MM.1S (cell line): ENCODE data around the gene TARBP2.

Experiments used
- DNase-seq: peaks from one replicate; pipeline ENCODE4 v3.0.0-alpha.2; 2015
- H2AFZ ChIP-seq: fragments of 300-600 bp; sonication (generic); 2 replicates; pipeline ENCODE4 v1.6.0; 2016; ENCODE audit warnings: antibody characterized with exemption, low read length
- H3F3A ChIP-seq: fragments of 300-600 bp; sonication (generic); 2 replicates; pipeline ENCODE4 v1.6.1; 2016; ENCODE audit warnings: mild to moderate bottlenecking, antibody characterized with exemption, low read length, moderate library complexity, mixed read lengths; ENCODE audit not compliant: insufficient read depth
- H3K27ac ChIP-seq: fragments of 300-600 bp; sonication (generic); 2 replicates; pipeline ENCODE4 v1.5.1; 2016; ENCODE audit warnings: mild to moderate bottlenecking, low read length
- H3K27me3 ChIP-seq: fragments of 300-600 bp; sonication (generic); replicated peaks from 2 replicates; pipeline ENCODE4 v1.6.0; 2016; ENCODE audit warnings: low read length; ENCODE audit not compliant: insufficient read depth
- H3K36me3 ChIP-seq: fragments of 300-600 bp; sonication (generic); replicated peaks from 2 replicates; pipeline ENCODE4 v1.6.1; 2016; ENCODE audit warnings: mild to moderate bottlenecking, low read length, mixed read lengths; ENCODE audit not compliant: insufficient read depth
- H3K4me1 ChIP-seq: fragments of 300-600 bp; sonication (generic); 2 replicates; pipeline ENCODE4 v1.6.1; 2016; ENCODE audit warnings: low read length, mixed read lengths
- H3K4me2 ChIP-seq: fragments of 300-600 bp; sonication (generic); 2 replicates; pipeline ENCODE4 v1.6.0; 2016; ENCODE audit warnings: low read depth, low read length
- H3K4me3 ChIP-seq: fragments of 300-600 bp; sonication (generic); 2 replicates; pipeline ENCODE4 v1.5.1; 2016; ENCODE audit warnings: low read length, mixed read lengths
- H3K79me2 ChIP-seq: fragments of 300-600 bp; sonication (generic); 2 replicates; pipeline ENCODE4 v1.6.1; 2016; ENCODE audit warnings: mixed run types, low read length, mixed read lengths
- H3K9ac ChIP-seq: fragments of 300-600 bp; sonication (generic); 2 replicates; pipeline ENCODE4 v1.6.1; 2016; ENCODE audit warnings: low read length, mixed read lengths
- H3K9me2 ChIP-seq: fragments of 300-600 bp; sonication (generic); replicated peaks from 2 replicates; pipeline ENCODE4 v1.6.1; 2016; ENCODE audit warnings: mild to moderate bottlenecking, low read length, mixed read lengths; ENCODE audit not compliant: insufficient read depth
- H3K9me3 ChIP-seq: fragments of 300-600 bp; sonication (generic); replicated peaks from 2 replicates; pipeline ENCODE4 v1.6.1; 2016; ENCODE audit warnings: mild to moderate bottlenecking, low read length, mixed read lengths; ENCODE audit not compliant: insufficient read depth
- H4K20me1 ChIP-seq: fragments of 300-600 bp; sonication (generic); 2 replicates; pipeline ENCODE4 v1.6.1; 2016; ENCODE audit warnings: mild to moderate bottlenecking, low read length, moderate library complexity, mixed read lengths; ENCODE audit not compliant: insufficient read depth
- CTCF ChIP-seq: fragments of 300-600 bp; sonication (generic); IDR thresholded peaks from 2 replicates; pipeline ENCODE4 v1.5.1; 2016; ENCODE audit warnings: antibody characterized with exemption, low read length, mixed read lengths
- EZH2 ChIP-seq: fragments of 300-600 bp; sonication (generic); optimal IDR thresholded peaks from 2 replicates; pipeline ENCODE3; 2017; ENCODE audit warnings: low read depth, mild to moderate bottlenecking, antibody characterized with exemption, low read length, mixed read lengths
- EZH2phosphoT487 ChIP-seq: fragments of 300-600 bp; sonication (generic); IDR thresholded peaks from 2 replicates; pipeline ENCODE4 v1.6.1; 2018; ENCODE audit warnings: antibody characterized with exemption, low read length

Gene TARBP2

GRCh38 chr12:53481939-53482586, 19.0 kb upstream of the TARBP2 start:
- Histone ChIP-seq H3F3A (peaks cover 85% of the 10 kb centered on the region), H3K9me2 (no peaks in the 10 kb centered on the region), H3K27me3 (no peaks in the 10 kb centered on the region), H3K9me3 (no peaks in the 10 kb centered on the region), H3K4me3 (no peak overlapping the region), H4K20me1 (peaks cover 7% of the 10 kb centered on the region; the same call in 1 of the 2 replicates), H3K4me2 (no peak overlapping the region), H3K4me1 (peaks cover 35% of the 10 kb centered on the region), H3K79me2 (peaks cover 45% of the 10 kb centered on the region), H3K27ac (peak overlapping the region; percentile 42; the same call in 1 of the 2 replicates), H3K9ac (no peak overlapping the region), H2AFZ (no peak overlapping the region), H3K36me3 (peaks cover 23% of the 10 kb centered on the region; the same call in 1 of the 2 replicates)
- TF ChIP-seq CTCF (peak; percentile 46), EZH2phosphoT487 (no peak), EZH2 (no peak)
- DNase-seq = peak; percentile 48

DNA sequence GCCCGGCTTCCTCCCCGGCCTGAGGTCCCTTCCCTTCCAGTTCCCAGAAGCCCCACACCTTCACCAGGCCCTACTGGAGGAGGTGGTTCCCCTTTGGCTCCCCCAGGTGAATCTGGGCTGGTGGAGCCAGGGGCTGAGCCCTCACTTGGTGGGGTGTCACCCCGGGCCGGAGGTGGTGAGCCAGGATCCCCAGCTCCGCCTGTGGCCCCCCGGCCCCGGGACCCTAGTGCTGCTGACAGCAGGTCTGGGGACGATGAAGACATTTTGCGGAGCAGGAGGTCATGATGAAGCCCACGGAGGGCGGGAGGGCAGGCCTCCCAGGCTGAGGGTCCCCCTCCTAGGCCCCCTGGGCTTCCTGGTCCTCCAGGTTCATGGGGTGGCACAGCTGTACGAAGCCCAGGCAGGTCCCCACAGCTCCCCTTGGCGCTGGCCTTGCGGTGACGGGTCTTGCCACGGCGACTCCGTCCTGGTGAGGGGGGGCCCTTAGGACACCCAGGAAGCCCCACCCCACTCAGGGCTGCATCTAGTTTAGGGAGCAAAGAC, 18.4 kb upstream of the TARBP2 start:
- TF ChIP-seq CTCF (no peak), EZH2 (no peak), EZH2phosphoT487 (no peak)
- Histone ChIP-seq H4K20me1 (peaks cover 7% of the 10 kb centered on the region; the same call in 1 of the 2 replicates), H3K4me1 (peaks cover 31% of the 10 kb centered on the region), H2AFZ (no peak overlapping the region), H3K4me3 (no peak overlapping the region), H3K79me2 (peaks cover 39% of the 10 kb centered on the region), H3K9ac (no peak overlapping the region), H3K9me2 (no peaks in the 10 kb centered on the region), H3K36me3 (peaks cover 23% of the 10 kb centered on the region; the same call in 1 of the 2 replicates), H3K27me3 (no peaks in the 10 kb centered on the region), H3K4me2 (no peak overlapping the region), H3K9me3 (no peaks in the 10 kb centered on the region), H3K27ac (no peak overlapping the region; the same call in 1 of the 2 replicates), H3F3A (peaks cover 85% of the 10 kb centered on the region)
- DNase-seq = no peak

GRCh38 chr12:53483225-53483978, 17.7 kb upstream of the TARBP2 start:
- Histone ChIP-seq H3K4me2 (no peak overlapping the region), H2AFZ (no peak overlapping the region), H3K79me2 (peaks cover 32% of the 10 kb centered on the region), H3K4me1 (peaks cover 24% of the 10 kb centered on the region), H3K4me3 (no peak overlapping the region), H4K20me1 (peaks cover 7% of the 10 kb centered on the region; the same call in 1 of the 2 replicates), H3K9me2 (no peaks in the 10 kb centered on the region), H3K9me3 (no peaks in the 10 kb centered on the region), H3K9ac (no peak overlapping the region), H3K27ac (peak overlapping the region; percentile 9; the same call in 1 of the 2 replicates), H3K36me3 (peaks cover 23% of the 10 kb centered on the region; the same call in 1 of the 2 replicates), H3K27me3 (no peaks in the 10 kb centered on the region), H3F3A (peaks cover 78% of the 10 kb centered on the region)
- TF ChIP-seq EZH2phosphoT487 (no peak), EZH2 (no peak), CTCF (no peak)
- no peak for DNase-seq
